ENCODE results near the gene GAREM2. TPM values are rescaled to one million over a fixed set of nuclear protein-coding genes. Genes with fewer than 3 reads are reported as not detected.

GAREM2 gene
- total and polyA plus RNA-seq, 9 of the 15 experiments (the other 6 are each of a cell fraction or from before 2014, with no cell fraction given) = 1.7 to 12.4 (median 2.5) TPM

DNA sequence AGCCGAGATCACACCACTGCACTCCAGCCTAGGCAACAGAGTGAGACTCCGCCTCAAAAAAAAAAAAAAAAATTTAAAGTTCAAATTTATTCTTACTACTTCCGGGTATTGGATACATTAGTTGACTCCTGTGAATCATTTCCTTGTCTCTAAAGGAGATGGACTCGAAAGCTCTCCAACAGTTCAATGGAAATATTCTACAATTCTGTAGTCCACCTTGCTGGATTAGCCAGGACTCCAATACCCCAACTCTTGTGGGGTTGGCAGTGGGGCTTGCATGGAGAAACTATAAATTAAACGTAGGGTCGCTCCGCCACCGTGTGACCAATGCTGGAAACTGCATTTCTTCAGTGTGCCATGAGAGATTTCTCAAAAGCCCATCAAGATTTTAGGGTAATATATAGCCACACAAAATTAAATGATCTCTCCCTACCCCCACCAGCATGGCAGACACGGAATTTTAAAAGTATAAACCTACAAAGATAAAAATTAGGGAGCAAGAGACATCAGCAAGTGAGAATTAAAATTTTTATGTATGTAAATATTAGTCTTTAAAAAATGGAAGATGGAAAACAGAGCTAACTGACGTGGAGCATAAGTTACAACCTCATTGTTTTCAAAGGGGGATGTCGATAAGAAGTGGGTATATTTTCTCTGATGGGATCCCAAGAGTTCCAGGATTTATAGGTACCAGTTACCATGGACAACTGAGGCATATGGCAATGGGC lies 27.8 kb upstream of the GAREM2 start (continued):
- TF ChIP-seq SMC3 (conservative IDR thresholded peaks at IDR 0.05; ENCODE audit: insufficient read depth, low read depth, low read length) = peak; percentile 91
- no peak for TF ChIP-seq ELK3 (CRISPR knock-in tag; IDR thresholded peaks at IDR 0.05)
- TF ChIP-seq ZNF253 (CRISPR knock-in tag; conservative IDR thresholded peaks at IDR 0.05) = no peak
- TF ChIP-seq ZNF561 (CRISPR knock-in tag; conservative IDR thresholded peaks at IDR 0.05) = no peak
- no peak for TF ChIP-seq RFX1 (IDR thresholded peaks at IDR 0.05)
- TF ChIP-seq, protein P1, sequence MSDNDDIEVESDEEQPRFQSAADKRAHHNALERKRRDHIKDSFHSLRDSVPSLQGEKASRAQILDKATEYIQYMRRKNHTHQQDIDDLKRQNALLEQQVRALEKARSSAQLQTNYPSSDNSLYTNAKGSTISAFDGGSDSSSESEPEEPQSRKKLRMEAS (CRISPR knock-in tag; IDR thresholded peaks at IDR 0.05) = no peak
- TF ChIP-seq, protein P2, sequence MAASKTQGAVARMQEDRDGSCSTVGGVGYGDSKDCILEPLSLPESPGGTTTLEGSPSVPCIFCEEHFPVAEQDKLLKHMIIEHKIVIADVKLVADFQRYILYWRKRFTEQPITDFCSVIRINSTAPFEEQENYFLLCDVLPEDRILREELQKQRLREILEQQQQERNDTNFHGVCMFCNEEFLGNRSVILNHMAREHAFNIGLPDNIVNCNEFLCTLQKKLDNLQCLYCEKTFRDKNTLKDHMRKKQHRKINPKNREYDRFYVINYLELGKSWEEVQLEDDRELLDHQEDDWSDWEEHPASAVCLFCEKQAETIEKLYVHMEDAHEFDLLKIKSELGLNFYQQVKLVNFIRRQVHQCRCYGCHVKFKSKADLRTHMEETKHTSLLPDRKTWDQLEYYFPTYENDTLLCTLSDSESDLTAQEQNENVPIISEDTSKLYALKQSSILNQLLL (CRISPR knock-in tag; IDR thresholded peaks at IDR 0.05; ENCODE audit: borderline replicate concordance) = no peak
- no peak for TF ChIP-seq ATF2 (CRISPR knock-in tag; IDR thresholded peaks at IDR 0.05)
- no peak for TF ChIP-seq ARID1B (IDR thresholded peaks at IDR 0.05)
- TF ChIP-seq STAT5A (IDR thresholded peaks at IDR 0.05; ENCODE audit: borderline replicate concordance, low read length) = no peak
- peak; percentile 34; the same call in 1 of the 2 replicates for TF ChIP-seq ZNF592 (IDR thresholded peaks at IDR 0.05)
- TF ChIP-seq, protein P3, sequence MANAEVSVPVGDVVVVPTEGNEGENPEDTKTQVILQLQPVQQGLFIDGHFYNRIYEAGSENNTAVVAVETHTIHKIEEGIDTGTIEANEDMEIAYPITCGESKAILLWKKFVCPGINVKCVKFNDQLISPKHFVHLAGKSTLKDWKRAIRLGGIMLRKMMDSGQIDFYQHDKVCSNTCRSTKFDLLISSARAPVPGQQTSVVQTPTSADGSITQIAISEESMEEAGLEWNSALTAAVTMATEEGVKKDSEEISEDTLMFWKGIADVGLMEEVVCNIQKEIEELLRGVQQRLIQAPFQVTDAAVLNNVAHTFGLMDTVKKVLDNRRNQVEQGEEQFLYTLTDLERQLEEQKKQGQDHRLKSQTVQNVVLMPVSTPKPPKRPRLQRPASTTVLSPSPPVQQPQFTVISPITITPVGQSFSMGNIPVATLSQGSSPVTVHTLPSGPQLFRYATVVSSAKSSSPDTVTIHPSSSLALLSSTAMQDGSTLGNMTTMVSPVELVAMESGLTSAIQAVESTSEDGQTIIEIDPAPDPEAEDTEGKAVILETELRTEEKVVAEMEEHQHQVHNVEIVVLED (CRISPR knock-in tag; IDR thresholded peaks at IDR 0.05) = no peak
- TF ChIP-seq ZNF780A (CRISPR knock-in tag; IDR thresholded peaks at IDR 0.05) = no peak
- no peak for TF ChIP-seq MEF2D (tag; conservative IDR thresholded peaks at IDR 0.05; ENCODE audit: low read depth)
- TF ChIP-seq E2F1 (CRISPR knock-in tag; IDR thresholded peaks at IDR 0.05) = no peak
- TF ChIP-seq ZBTB8A (IDR thresholded peaks at IDR 0.05; ENCODE audit: partially characterized antibody) = no peak
